Sigmoid colon (tissue), 7 donors: ENCODE measurements around the gene GPR18. TPM values are rescaled to one million over a fixed set of nuclear protein-coding genes. Genes with fewer than 3 reads are reported as not detected.

Experiments used
- DNase-seq: peaks from one replicate; pipeline ENCODE4 v3.0.0-alpha.2; 2019
- H3K27ac ChIP-seq, 4 donors: fragments of 200-600 bp; sonication (generic); one replicate each; pipeline ENCODE4 v1.5.1; 2016 to 2019; ENCODE audit warnings: mild to moderate bottlenecking in 1 of 4
- H3K27me3 ChIP-seq, 3 donors: fragments of 200-600 bp; sonication (generic); one replicate each; pipeline ENCODE4 v1.5.1; 2019; ENCODE audit warnings: mild to moderate bottlenecking in 1 of 3
- H3K36me3 ChIP-seq, 4 donors: fragments of 200-600 bp; sonication (generic); one replicate each; pipeline ENCODE4 v1.5.1; 2016 to 2019
- H3K4me1 ChIP-seq, 4 donors: fragments of 200-600 bp; sonication (generic); one replicate each; pipeline ENCODE4 v1.5.1; 2017 to 2019
- H3K4me3 ChIP-seq, 4 donors: fragments of 200-600 bp; sonication (generic); one replicate each; pipeline ENCODE4 v1.5.1; 2017 to 2019; ENCODE audit warnings: mild to moderate bottlenecking in 2 of 4, moderate library complexity in 1 of 4
- H3K9me3 ChIP-seq, 4 donors: fragments of 200-600 bp in 3 of 4; sonication (generic) in 3 of 4; one replicate each; pipeline versions ENCODE4 v1.5.1 to v1.6.1; 2013 to 2019
- EP300 ChIP-seq, 4 donors: sonication (generic); formaldehyde crosslinking; IDR thresholded peaks; one replicate each; pipeline ENCODE4 v1.6.1; 2017; ENCODE audit warnings: antibody characterized with exemption in 4 of 4
- POLR2A ChIP-seq, 2 donors: fragments of 450-650 bp; IDR thresholded peaks; one replicate each; pipeline ENCODE4 v1.6.1; 2016; ENCODE audit warnings: antibody characterized with exemption in 2 of 2, mild to moderate bottlenecking in 2 of 2, moderate library complexity in 2 of 2
- POLR2AphosphoS5 ChIP-seq, 4 donors: sonication (generic); formaldehyde crosslinking; IDR thresholded peaks; one replicate each; pipeline ENCODE4 v1.6.1; 2017; ENCODE audit warnings: antibody characterized with exemption in 4 of 4
- WGBS, 2 donors: extraction: QIAGEN DNeasy Blood & Tissue Kit; methylation state at CpG; one replicate each; pipeline ENCODE4 v1.1.7; 2013; 5-methylcytosine and 5-hydroxymethylcytosine counted together
- intact Hi-C: fragments of 100-400 bp; cut with DNase I; formaldehyde crosslinking; loops from one replicate; pipeline ENCODE4 v1.15.1; 2023
- polyA plus RNA-seq, 3 donors: library from polyadenylated mRNA; stranded (reverse); fragments of 200-250 nt; gene quantifications; one replicate each; pipeline ENCODE4 v1.2.3, GENCODE V29; 2013
- total RNA-seq, 4 donors: library from RNA; depleted of rRNA; stranded (reverse); fragments of >200 nt; gene quantifications; one replicate each; pipeline ENCODE4 v1.1.0, GENCODE V29; 2016
- TF ChIP-seq, protein P1 (sequence below), 4 experiments: fragments of 450-650 bp in 3 of 4; fragments of 200-600 bp in 1 of 4; IDR thresholded peaks; one replicate each; pipeline ENCODE4 v1.5.1; 2016 to 2019; ENCODE audit warnings: antibody characterized with exemption in 4 of 4, mild to moderate bottlenecking in 3 of 4, moderate library complexity in 2 of 4
- donor health status: healthy with polysubstance abuse.
- donor health status: Bipolar disorder and iron deficiency.
- donor health status: healthy.

GPR18 gene
- total and polyA plus RNA-seq, 7 donors = 0.83 to 7.5 TPM; not detected in 5

DNA sequence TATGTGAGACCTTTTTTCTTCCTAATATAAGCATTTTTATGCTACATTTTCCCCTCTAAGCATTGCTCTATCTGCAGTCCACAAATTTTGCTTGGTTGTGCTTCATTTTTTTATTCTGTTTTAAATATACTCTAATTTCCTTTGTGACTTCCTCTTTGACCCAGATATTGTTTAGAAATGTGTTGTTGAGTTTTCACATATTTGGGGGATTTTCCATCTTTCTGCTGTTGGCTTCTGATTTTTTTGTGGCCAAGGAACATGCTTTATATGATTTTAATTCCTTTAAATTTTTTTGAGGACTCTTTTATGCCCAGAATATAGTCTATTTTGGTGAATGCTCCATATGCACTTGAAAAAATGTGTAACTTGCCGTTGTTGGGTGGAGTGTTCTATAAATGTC lies 34.6 kb downstream of the GPR18 start:
- TF ChIP-seq, protein P1, sequence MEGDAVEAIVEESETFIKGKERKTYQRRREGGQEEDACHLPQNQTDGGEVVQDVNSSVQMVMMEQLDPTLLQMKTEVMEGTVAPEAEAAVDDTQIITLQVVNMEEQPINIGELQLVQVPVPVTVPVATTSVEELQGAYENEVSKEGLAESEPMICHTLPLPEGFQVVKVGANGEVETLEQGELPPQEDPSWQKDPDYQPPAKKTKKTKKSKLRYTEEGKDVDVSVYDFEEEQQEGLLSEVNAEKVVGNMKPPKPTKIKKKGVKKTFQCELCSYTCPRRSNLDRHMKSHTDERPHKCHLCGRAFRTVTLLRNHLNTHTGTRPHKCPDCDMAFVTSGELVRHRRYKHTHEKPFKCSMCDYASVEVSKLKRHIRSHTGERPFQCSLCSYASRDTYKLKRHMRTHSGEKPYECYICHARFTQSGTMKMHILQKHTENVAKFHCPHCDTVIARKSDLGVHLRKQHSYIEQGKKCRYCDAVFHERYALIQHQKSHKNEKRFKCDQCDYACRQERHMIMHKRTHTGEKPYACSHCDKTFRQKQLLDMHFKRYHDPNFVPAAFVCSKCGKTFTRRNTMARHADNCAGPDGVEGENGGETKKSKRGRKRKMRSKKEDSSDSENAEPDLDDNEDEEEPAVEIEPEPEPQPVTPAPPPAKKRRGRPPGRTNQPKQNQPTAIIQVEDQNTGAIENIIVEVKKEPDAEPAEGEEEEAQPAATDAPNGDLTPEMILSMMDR (IDR thresholded peaks at IDR 0.05) = no peak
- TF ChIP-seq POLR2A (IDR thresholded peaks at IDR 0.05) (no peak), EP300 (IDR thresholded peaks at IDR 0.05) (no peak), POLR2AphosphoS5 (IDR thresholded peaks at IDR 0.05) (no peak)
- Histone ChIP-seq H3K27ac (no peak overlapping the region), H3K4me1 (peaks cover 0 to 30% (median 19%) of the 10 kb centered on the region in 4 donors), H3K4me3 (no peak overlapping the region), H3K27me3 (no peaks in the 10 kb centered on the region), H3K36me3 (no peaks in the 10 kb centered on the region), H3K9me3 (no peaks in the 10 kb centered on the region)
- DNase-seq = no peak
- intact Hi-C loops = no loop called here
- WGBS, 2 donors = 33 to 38% methylated on average over 1 of the region's 1 CpG

DNA sequence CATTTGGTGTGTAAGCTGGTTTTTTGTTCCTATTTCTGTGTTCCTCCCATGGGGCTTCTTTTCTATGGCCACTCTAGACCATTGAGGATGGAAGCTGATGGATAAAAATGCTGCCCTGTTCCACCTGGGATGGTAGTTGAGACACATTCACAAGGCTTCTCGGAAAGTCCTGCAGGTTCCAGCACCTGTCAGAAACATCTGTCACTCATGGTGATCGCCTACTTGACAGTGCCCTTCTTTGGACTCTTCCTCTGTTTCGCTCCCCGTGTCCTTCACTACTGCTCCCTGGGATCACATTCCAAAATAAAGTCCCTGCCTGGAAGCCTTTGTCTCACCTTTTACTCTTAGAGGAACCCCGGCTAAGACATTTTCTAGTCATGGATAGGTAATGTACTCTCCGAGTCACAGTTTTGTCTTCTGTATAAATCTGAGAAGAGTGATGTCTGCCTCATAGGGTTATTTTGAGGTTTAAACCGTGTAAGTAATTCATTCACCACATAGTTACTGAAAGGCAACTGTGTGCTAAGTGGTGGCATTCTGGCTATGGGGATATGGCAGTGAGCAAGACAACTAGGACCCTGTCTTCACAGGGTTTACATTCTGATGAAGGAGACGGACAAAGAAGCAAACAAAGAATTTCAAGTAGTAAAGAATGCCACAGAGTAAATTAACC lies 36.5 kb downstream of the GPR18 start:
- Histone ChIP-seq H3K9me3 (no peaks in the 10 kb centered on the region), H3K4me1 (peaks cover 0 to 41% (median 30%) of the 10 kb centered on the region in 4 donors), H3K4me3 (no peak overlapping the region), H3K36me3 (no peaks in the 10 kb centered on the region), H3K27ac (no peak overlapping the region), H3K27me3 (no peaks in the 10 kb centered on the region)
- DNase-seq = no peak
- 91 to 93% methylated on average over 8 of the region's 8 CpGs for WGBS, 2 donors
- intact Hi-C loops = no loop called here
- TF ChIP-seq POLR2AphosphoS5 (IDR thresholded peaks at IDR 0.05) = no peak
- no peak for TF ChIP-seq POLR2A (IDR thresholded peaks at IDR 0.05)
- TF ChIP-seq, protein P1 (IDR thresholded peaks at IDR 0.05) = no peak
- no peak for TF ChIP-seq EP300 (IDR thresholded peaks at IDR 0.05)

DNA sequence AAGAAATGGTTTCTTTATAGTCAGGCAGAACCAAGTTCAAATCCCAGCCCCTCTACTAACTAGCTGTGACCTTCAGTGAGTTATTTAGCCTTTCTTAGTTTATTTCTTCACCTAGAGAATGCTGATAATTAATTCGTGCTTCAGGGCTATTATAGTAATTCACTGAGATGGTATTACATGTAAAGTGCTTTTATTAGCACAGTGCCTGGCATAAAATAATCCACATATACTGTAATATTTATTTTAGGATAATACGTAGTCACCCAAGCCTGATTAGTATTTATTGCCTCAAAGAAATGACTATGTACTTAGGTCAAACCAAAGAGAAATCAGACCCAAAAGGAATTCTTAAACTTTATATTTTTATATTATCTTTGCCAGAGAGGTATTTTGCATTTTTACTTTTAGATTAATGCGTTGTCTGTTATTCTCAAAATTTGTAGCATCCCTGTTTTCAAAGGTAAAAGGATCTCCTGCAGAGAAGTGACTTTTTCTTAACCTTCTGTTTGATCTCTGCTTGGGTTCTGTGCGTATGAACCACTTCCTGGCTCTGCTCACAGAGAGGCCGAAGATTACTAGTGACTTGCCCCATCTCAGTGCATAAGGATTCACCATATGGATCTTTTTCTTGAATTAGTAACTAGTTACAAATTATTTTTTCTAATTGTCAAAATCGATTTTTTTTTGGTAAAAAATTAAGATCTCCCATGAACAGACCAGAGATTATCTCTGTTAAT lies 37.8 kb downstream of the GPR18 start:
- no peaks in the 10 kb centered on the region for H3K27me3 ChIP-seq
- no peaks in the 10 kb centered on the region for H3K9me3 ChIP-seq
- 57 to 64% methylated on average over 6 of the region's 6 CpGs for WGBS, 2 donors
- peaks cover 0 to 36% (median 28%) of the 10 kb centered on the region in 4 donors for H3K4me1 ChIP-seq
- TF ChIP-seq EP300 (IDR thresholded peaks at IDR 0.05) (no peak), POLR2A (IDR thresholded peaks at IDR 0.05) (no peak), POLR2AphosphoS5 (IDR thresholded peaks at IDR 0.05) (no peak)
- TF ChIP-seq, protein P1 (IDR thresholded peaks at IDR 0.05) = no peak
- H3K4me3 ChIP-seq = no peak overlapping the region
- H3K36me3 ChIP-seq = no peaks in the 10 kb centered on the region
- intact Hi-C loops = no loop called here
- no peak for DNase-seq
- no peak overlapping the region for H3K27ac ChIP-seq

DNA sequence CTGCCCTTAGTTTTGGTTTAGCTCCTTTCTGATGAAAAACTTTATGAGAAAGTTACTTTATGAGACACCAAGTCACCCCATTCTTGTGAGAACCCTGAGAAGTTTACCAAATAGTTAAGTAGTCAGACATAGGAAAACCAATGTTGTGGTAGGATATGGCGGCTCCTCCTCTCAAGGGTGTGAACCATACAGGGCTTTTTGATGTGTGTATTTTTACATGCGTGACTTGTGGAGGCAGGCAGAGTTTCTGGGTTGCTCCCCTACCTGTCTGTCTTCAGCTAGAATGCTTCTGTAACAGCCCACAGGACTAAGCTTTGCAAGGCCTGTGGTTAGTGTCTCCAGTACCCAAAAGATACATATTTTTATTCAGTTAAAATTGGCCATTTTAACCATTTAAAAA lies 39.2 kb downstream of the GPR18 start:
- DNase-seq = no peak
- 64 to 83% methylated on average over 2 of the region's 2 CpGs for WGBS, 2 donors
- intact Hi-C loops = no loop called here
- H3K4me1 ChIP-seq = peaks cover 0 to 43% (median 31%) of the 10 kb centered on the region in 4 donors
- no peaks in the 10 kb centered on the region for H3K36me3 ChIP-seq
- no peak overlapping the region for H3K4me3 ChIP-seq
- no peaks in the 10 kb centered on the region for H3K9me3 ChIP-seq
- TF ChIP-seq POLR2A (IDR thresholded peaks at IDR 0.05) (no peak), POLR2AphosphoS5 (IDR thresholded peaks at IDR 0.05) (no peak), EP300 (IDR thresholded peaks at IDR 0.05) (no peak)
- TF ChIP-seq, protein P1 (IDR thresholded peaks at IDR 0.05) = no peak
- no peaks in the 10 kb centered on the region for H3K27me3 ChIP-seq
- H3K27ac ChIP-seq = peak overlapping the region in 2 of 4 donors; percentile 3 to 16
